ENCODE measurements around the gene DGLUCY. TPM values are rescaled to one million over a fixed set of nuclear protein-coding genes. Genes with fewer than 3 reads are reported as not detected.
"Not testable (repeated sequence)": the region's sequence is repeated elsewhere in the genome, so short reads cannot be mapped to it uniquely, and the experiment has no call there.

Gene DGLUCY
- polyA plus RNA-seq, 3 donors from 2014 or later = 31.8 to 71.6 (median 50.5) TPM

DNA sequence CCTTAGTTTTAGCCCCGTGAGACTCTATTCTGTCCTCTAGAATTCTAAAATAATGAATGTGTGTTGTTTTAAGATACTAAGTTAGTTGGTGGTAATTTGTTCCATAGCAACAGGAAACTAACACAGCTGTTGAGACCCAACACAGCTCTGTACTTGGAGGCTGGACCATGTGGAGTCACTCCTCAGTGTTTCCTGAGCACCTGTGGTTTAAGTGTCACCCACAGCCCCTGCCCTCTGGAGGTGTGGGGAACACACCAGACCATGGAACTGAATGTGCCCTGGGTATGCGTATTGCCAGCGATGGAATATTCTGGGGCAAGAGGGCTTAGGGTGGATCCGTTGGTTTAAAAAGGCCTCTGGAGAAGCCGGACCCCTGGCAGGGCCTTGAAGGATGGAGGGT lies 147.2 kb downstream of the DGLUCY start:
- H3K4me1 Mint-ChIP-seq = peaks cover 70 to 92% of the 10 kb centered on the region in 2 donors
- no peaks in the 10 kb centered on the region for H3K9me3 Mint-ChIP-seq
- DNase-seq = peak; percentile 82 to 84 (median 83)
- peak overlapping the region; percentile 79 to 98 (median 90) for H3K27ac Mint-ChIP-seq
- H3K4me3 Mint-ChIP-seq = peak overlapping the region; percentile 71 to 77 (median 72)
- peaks cover 0 to 3% (median 0%) of the 10 kb centered on the region in 3 donors for H3K36me3 Mint-ChIP-seq
- H3K27me3 Mint-ChIP-seq (ENCODE audit: low read depth in 3 of 3) = peaks cover 25 to 48% (median 32%) of the 10 kb centered on the region in 3 donors

DNA sequence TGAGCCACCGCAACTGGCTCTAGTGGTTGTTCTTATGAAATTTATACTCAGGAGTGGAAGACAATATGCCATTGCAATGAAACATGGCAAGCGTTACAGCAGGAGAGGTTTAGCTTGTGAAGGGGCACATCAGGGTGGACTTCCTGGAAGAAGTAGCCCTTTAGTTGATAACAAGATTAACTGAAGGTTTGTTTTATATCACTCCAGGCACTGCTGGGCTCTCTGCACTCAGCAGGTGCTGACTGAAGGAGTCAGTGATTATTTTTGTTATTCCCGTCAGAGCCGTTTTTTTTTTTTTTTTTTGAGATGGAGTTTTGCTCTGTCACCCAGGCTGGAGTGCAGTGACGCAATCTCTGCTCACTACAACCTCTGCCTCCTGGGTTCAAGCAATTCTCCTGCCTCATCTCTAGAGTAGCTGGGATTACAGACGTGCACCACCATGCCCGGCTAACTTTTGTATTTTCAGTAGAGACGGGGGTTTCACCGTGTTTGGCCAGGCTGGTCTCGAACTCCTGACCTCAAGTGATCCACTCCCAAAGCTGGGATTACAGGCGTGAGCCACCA lies 148.2 kb downstream of the DGLUCY start:
- peaks cover 25 to 48% (median 29%) of the 10 kb centered on the region in 3 donors for H3K27me3 Mint-ChIP-seq (ENCODE audit: low read depth in 3 of 3)
- peak overlapping the region; percentile 16 to 85 (median 71) for H3K4me3 Mint-ChIP-seq
- H3K27ac Mint-ChIP-seq = peak overlapping the region in 5 of 6 donors; percentile 75 to 98 (median 88)
- H3K36me3 Mint-ChIP-seq = peaks cover 0 to 3% (median 0%) of the 10 kb centered on the region in 3 donors
- peaks cover 68 to 84% of the 10 kb centered on the region in 2 donors for H3K4me1 Mint-ChIP-seq
- no peak for DNase-seq
- H3K9me3 Mint-ChIP-seq = no peaks in the 10 kb centered on the region

DNA sequence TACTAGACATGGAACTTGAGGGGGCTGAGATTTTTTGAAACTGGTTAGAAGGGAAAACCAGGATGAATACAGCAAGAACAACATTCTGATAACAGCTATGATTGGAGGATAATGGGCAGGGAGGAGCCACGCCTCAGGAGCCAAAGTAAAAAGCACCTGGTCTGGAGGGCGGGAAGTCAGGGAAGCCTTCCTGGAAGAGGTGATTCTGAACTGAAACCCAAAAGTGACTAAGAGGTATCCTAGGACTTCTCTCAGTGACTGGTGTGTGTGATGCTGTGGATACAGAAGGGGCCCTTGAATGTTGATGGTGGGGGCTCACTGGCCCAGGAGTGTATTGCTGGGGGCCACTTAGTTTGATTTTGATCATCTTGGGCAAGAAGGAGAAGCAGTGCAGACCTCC lies 149.5 kb downstream of the DGLUCY start:
- DNase-seq = no peak
- H3K4me1 Mint-ChIP-seq = peaks cover 64 to 80% of the 10 kb centered on the region in 2 donors
- H3K9me3 Mint-ChIP-seq = no peaks in the 10 kb centered on the region
- peaks cover 3 to 10% (median 7%) of the 10 kb centered on the region in 3 donors for H3K36me3 Mint-ChIP-seq
- peak overlapping the region; percentile 37 to 79 (median 71) for H3K27ac Mint-ChIP-seq
- H3K4me3 Mint-ChIP-seq = peak overlapping the region; percentile 72 to 89 (median 84)
- peaks cover 25 to 53% (median 36%) of the 10 kb centered on the region in 3 donors for H3K27me3 Mint-ChIP-seq (ENCODE audit: low read depth in 3 of 3)

DNA sequence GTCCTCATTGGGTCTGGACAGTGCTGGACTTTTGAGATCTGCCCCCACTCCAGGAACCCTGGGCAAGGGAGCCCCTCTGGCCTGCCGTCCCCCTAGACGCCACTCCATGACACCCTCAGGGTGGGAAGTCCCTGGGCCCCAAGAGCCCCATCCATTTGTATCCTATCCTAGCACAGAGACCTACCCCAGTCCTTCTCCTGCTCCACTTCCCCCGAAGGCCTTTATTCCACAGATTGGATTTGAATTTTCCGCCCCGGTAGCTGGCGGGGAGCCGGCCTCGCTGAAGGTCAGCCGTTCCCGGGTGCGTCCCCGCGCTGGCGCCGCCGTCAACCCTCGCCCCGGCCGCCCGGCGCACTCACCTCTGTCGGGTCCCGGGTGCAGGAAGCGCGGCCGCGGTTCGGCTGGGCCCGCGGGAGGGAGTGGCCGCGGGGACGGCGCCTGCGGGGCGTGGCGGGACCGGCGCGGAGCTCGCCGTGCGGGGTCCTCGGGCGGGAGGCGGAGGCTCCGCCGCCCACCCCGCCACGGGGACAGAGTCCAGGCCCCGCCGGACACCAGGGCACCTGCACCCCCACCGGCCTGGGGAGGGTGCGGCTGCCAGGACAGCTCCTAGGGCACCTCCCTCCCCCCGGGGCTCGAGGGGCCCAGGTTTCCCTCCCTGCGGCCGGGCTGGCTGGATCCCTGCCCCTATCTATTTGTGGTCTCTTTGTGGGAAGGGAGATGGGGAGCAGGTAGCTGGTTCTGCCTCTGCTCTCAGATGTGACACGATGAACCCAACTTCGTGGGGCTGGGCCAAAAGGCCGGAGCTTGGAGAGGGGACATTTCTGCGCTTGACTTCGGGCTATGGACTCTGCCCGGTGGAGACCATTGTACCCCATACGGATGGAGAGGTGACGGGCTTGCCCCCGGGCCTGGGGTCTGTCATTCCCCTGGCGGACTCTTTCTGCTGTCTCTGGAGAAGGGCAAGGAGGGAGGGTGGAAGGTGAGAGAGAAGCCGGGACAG lies 150.6 kb downstream of the DGLUCY start:
- Mint-ChIP-seq H3K9me3 (no peaks in the 10 kb centered on the region), H3K27me3 (ENCODE audit: low read depth in 3 of 3) (peaks cover 28 to 56% (median 46%) of the 10 kb centered on the region in 3 donors), H3K36me3 (peaks cover 8 to 20% (median 12%) of the 10 kb centered on the region in 3 donors), H3K4me3 (peak overlapping the region; percentile 77 to 89 (median 84)), H3K4me1 (peaks cover 64 to 76% of the 10 kb centered on the region in 2 donors), H3K27ac (peak overlapping the region; percentile 55 to 89 (median 74))
- DNase-seq = peak in 2 of 3 donors; percentile 48 to 56

DNA sequence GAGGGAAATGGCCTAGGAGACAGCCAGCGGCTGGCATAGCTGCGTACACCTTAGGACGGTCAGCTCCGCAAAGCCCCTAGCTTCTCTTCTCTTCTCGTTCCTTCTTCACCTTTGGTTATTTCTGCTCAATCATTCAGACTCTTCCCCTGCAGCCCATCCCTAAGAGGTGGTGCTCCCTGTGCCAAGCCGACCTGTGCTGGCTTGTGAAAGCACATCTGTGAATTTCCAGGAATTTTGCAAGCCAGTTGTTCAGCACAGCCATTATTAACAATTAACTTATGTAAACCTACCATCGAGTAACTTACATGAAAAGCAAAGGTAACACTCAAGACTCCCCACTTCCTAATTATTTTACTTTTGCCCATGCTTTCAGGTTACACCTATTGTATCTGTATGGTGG lies 151.5 kb downstream of the DGLUCY start:
- peaks cover 58 to 67% of the 10 kb centered on the region in 2 donors for H3K4me1 Mint-ChIP-seq
- peak overlapping the region; percentile 51 to 81 (median 75) for H3K4me3 Mint-ChIP-seq
- peaks cover 30 to 59% (median 50%) of the 10 kb centered on the region in 3 donors for H3K27me3 Mint-ChIP-seq (ENCODE audit: low read depth in 3 of 3)

DNA sequence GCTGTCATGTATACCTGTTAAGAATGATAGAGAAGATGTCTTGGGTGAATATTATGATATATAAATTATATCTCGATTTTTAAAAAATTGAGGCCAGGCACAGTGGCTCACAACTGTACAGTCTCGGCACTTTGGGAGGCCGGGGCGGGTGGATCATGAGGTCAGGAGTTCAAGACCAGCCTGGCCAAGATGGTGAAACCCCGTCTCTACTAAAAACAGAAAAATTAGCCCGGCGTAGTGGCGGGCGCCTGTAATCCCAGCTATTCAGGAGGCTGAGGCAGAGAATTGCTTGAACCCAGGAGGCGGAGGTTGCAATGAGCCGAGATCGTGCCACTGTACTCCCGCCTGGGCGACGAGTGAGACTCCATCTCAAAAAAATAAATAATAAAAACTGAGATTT lies 152.4 kb downstream of the DGLUCY start:
- Mint-ChIP-seq H3K27ac (peak overlapping the region in 5 of 6 donors; percentile 7 to 68 (median 56)), H3K27me3 (ENCODE audit: low read depth in 3 of 3) (peaks cover 30 to 52% (median 46%) of the 10 kb centered on the region in 3 donors), H3K4me1 (peaks cover 50 to 58% of the 10 kb centered on the region in 2 donors), H3K36me3 (peaks cover 8 to 25% (median 13%) of the 10 kb centered on the region in 3 donors), H3K4me3 (peak overlapping the region in 2 of 5 donors; percentile 81)
- not testable (repeated sequence) for H3K9me3 Mint-ChIP-seq, DNase-seq

More for the DNA sequence above, 151.5 kb downstream of the DGLUCY start:
- Mint-ChIP-seq H3K36me3 (peaks cover 8 to 25% (median 12%) of the 10 kb centered on the region in 3 donors), H3K9me3 (no peaks in the 10 kb centered on the region), H3K27ac (peak overlapping the region; percentile 7 to 84 (median 60))
- no peak for DNase-seq

DNA sequence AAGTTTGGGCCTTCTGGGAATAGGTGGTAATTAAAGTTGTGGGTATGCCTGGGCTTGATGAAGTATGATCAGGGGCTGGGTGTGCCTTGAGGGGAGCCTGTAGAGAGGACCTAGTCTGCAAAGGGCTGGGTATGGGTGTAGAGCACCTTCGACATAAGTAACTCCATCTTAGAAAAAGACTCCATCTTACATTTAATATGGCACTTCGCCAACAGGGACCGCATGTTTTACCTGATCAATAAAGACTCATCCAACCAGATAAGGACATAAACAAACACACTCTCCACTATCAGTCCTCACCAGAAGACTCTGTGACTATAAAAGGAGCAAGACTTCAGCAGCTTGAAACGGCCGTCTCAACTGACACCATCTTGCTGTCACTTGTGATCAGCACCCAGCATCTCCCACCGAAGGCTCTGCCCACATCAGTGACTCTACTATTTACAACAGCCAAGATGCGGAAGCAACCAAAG lies 154.1 kb downstream of the DGLUCY start:
- Mint-ChIP-seq H3K27ac (peak overlapping the region; percentile 13 to 79 (median 56)), H3K4me1 (peaks cover 34 to 41% of the 10 kb centered on the region in 2 donors), H3K4me3 (no peak overlapping the region), H3K27me3 (ENCODE audit: low read depth in 3 of 3) (peaks cover 28 to 47% (median 39%) of the 10 kb centered on the region in 3 donors), H3K9me3 (no peaks in the 10 kb centered on the region), H3K36me3 (peaks cover 8 to 29% (median 19%) of the 10 kb centered on the region in 3 donors)
- no peak for DNase-seq

DNA sequence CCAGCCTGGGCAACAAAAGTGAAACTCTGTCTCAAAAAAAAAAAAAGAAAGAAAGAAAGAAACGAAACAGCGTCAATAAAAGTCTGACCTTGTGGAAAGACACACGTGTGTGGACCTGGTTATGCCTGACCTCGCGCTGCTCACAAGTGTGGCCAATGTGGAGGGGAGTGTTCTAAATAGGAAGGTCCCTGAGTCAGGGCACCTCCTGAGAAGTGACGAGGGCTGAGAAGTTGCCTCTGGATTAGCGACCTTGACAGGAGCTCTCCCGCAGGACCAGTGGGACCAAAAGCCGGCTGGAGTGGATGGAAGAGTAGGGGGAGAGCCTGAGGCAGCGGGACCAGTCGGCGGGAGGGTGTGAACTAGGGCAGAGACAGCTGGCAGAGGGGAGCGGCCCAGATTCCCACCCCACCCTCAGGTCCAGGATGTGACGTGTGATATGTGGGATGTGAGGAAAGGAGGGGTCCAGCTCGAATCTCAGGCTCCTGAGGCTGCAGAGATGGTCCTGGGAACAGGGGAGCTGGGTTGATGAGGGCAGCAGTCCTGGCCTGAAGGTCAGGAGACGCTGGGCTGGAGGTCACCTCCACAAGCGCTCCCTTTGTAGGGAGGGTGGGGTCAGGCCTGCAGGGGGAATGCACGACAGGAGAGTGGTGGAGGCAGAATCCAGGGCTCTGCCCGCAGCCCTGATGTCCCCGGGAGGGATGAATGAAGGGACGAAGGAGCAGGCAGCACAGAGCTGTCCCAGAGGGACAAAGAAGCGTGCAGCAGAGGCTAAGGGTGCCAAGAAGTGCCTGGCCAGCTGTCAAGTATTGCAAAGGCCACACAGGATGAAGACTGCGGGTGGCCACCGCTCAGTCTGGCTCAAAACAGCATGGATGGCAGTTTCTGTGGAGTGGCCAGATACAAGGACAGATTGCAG lies 155.5 kb downstream of the DGLUCY start:
- Mint-ChIP-seq H3K4me3 (peak overlapping the region in 1 of 5 donors; percentile 53), H3K36me3 (peaks cover 8 to 31% (median 19%) of the 10 kb centered on the region in 3 donors), H3K4me1 (peaks cover 22 to 27% of the 10 kb centered on the region in 2 donors)

DNA sequence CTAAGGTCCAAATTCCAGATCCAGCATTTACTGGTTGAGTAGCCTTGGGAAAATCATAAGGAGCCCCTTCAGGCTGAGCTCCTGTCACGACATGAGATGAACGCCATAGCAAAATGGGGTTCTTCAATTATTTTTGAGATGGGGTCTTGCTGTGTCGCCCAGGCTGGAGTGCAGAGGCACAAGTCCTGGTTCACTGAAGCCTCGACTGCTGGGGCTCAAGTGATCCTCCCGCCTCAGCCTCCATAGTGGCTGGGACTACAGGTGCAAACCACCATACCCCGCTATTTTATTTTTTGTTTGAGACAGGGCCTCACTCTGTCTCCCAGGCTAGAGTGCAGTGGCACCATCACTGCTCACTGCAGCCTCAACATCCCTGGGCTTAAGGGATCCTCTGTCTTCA lies 156.3 kb downstream of the DGLUCY start:
- peak overlapping the region in 5 of 6 donors; percentile 40 to 75 (median 65) for H3K27ac Mint-ChIP-seq
- peaks cover 18 to 35% (median 34%) of the 10 kb centered on the region in 3 donors for H3K27me3 Mint-ChIP-seq (ENCODE audit: low read depth in 3 of 3)
- peaks cover 20 to 21% of the 10 kb centered on the region in 2 donors for H3K4me1 Mint-ChIP-seq

More for the DNA sequence above, 155.5 kb downstream of the DGLUCY start:
- Mint-ChIP-seq H3K27me3 (ENCODE audit: low read depth in 3 of 3) (peaks cover 19 to 36% (median 34%) of the 10 kb centered on the region in 3 donors), H3K9me3 (no peaks in the 10 kb centered on the region), H3K27ac (peak overlapping the region; percentile 40 to 85 (median 62))
- no peak for DNase-seq

DNA sequence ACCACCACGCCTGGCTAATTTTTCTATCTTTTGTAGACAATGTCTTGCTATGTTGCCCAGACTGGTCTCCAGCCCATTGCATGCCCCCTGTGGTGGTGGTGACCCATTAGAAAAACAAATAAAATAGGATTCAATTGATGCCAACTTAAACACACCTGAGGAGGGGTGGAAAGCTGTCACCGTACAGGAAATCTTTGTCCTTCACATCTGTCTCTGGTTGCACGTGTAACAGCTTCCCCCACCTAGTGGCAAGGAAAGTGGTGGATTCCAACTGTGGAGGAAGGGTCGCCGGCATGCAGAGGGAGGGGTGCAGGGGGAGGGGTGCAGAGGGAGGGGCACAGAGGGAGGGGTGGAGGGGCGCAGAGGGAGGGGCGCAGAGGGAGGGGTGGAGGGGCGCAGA lies 156.7 kb downstream of the DGLUCY start:
- DNase-seq = no peak
- Mint-ChIP-seq H3K9me3 (no peaks in the 10 kb centered on the region), H3K4me1 (peaks cover 16 to 17% of the 10 kb centered on the region in 2 donors), H3K36me3 (peaks cover 8 to 43% (median 19%) of the 10 kb centered on the region in 3 donors), H3K27me3 (ENCODE audit: low read depth in 3 of 3) (peaks cover 15 to 34% (median 29%) of the 10 kb centered on the region in 3 donors), H3K27ac (peak overlapping the region in 4 of 6 donors; percentile 40 to 75 (median 55)), H3K4me3 (no peak overlapping the region)

More for the DNA sequence above, 156.3 kb downstream of the DGLUCY start:
- no peak overlapping the region for H3K4me3 Mint-ChIP-seq
- peaks cover 8 to 39% (median 19%) of the 10 kb centered on the region in 3 donors for H3K36me3 Mint-ChIP-seq
- no peak for DNase-seq
- no peaks in the 10 kb centered on the region for H3K9me3 Mint-ChIP-seq

DNA sequence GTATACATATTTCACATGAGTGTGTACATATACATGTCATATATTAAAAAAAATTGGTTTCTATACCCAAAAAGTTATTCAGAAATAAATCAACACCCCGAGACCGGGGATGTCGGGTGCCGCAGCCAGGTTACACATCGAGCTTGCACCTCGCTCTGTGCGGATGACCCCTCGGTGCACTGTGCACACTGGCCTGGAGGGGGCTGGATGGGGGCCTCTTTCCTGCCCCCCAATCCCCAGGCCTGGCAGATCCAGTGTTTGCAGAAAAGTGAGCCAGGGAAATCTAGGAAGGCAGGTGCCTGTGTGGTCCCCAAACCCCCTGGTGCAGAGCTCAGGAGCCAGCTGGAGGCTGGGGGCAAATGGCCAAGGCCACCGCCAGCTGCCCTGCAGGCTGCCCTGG lies 157.8 kb downstream of the DGLUCY start:
- no peak for DNase-seq
- no peaks in the 10 kb centered on the region for H3K9me3 Mint-ChIP-seq
- peaks cover 15 to 31% (median 30%) of the 10 kb centered on the region in 3 donors for H3K27me3 Mint-ChIP-seq (ENCODE audit: low read depth in 3 of 3)
- H3K27ac Mint-ChIP-seq = peak overlapping the region in 1 of 6 donors; percentile 57
- H3K4me1 Mint-ChIP-seq = peaks cover 12 to 16% of the 10 kb centered on the region in 2 donors
- peaks cover 8 to 48% (median 24%) of the 10 kb centered on the region in 3 donors for H3K36me3 Mint-ChIP-seq
- H3K4me3 Mint-ChIP-seq = no peak overlapping the region

All from immature natural killer cell (primary cell).